Germinal center (tissue), 1 donor: Measurements from ENCODE around the gene MTUS2.

Experiments used
- DNase-seq: peaks from one replicate; pipeline ENCODE4 v3.0.0; 2012; ENCODE audit warnings: mixed read lengths, low spot score

Gene MTUS2

DNA sequence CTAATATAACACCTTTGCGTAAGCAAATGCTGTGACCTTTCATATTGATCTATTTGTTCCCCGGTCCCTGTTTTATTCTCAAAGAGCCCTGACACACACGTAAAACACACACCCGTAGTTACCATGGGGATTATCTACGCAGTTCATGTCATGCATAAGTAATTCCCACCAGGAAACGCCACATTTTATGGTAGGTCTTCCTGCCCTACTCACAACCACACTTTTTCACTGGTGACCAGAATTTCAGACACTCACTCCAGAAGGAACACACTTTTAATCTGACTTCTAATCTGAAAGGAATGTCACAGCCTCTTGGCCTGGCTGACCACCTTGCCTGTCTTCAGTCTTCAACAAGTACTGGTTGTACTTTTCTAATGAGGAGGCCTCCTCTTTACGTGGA, 728.6 kb downstream of the MTUS2 start:
- no peak for DNase-seq

DNA sequence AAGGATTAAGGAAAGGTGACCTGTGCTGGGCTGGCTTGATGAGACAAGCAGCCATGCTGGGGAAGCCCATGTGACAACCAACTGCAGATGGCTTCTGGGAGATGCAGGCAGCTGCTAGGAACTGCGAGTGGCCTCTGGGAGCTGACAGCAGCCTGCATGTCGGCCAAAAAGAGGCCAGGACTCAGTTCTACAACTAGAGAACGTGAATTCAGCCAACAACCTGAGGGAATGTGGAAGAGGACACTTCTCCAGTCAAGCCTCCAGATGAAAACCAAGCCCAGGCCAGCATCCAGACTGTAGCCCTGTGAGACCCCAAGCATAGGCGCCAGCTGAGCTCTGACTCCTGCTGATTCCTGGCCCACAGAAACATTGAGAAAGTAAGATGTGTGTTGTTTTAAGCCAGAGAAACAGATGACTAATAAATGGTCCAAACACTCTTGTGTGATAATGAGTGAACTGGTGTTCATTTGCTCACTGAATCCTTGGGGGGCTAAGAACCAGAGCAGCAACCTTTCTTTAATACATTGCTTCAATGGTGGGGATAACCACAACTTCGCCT, 730.4 kb downstream of the MTUS2 start:
- DNase-seq = no peak

DNA sequence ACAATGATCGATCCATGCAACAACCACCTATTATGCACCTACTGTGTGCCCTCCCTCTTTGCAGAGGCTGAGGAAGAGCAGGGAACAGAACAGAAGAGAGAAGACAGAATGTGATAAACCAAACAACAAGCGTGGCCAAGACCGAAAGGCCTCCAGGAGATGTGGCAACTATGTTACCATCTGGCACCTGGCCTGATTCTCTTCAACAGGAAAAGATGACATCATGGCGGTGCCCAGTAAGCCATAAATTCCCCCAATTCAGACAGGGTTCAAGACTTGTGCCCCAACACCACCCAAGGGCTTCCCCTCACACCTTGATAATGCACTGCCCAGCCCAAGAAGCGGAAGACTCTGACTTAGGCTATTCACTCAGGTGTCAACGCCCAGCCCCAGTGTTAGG, 731.1 kb downstream of the MTUS2 start:
- no peak for DNase-seq
